Measurements from ENCODE around the gene IPO9. TPM values are rescaled to one million over a fixed set of nuclear protein-coding genes. Genes with fewer than 3 reads are reported as not detected.

Gene IPO9
- total RNA-seq, 1 donor from 2014 or later, result 50.2 TPM

DNA sequence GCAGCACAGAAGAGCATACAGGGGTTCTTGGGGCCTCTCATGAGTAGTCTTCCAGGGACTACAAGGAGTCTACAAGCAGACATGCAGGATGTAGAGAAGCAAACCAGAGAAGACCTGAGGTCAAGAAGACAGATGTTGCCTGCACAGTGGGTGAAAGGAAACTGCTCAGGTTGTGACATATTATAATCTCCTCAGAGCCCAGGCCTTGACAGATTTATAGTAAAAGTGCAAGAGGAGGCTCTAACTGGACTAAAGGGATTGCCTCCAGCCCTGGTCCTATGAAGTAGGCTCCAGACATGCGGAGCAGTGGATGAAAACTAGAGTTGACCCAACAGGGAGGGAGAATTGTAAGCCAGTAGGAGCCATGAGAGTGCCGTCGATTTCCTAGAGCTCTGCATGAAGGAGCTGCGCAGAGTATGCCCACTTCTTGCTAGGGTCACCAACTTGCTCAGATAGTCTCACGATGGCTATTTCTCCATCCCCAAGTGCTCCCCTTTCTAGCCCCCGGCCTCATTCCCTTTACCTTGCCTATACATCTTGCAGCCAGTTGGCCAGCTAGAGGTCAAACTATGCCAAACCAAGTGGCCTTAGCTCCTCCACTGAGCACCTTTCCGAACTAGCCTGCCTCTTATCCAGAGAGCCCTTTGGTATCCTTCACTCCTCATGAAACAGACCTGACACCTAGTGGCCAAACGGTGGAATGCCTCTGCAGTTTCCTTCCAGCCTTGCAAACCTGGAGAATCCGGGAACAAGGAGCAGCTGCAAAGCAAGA lies 36.2 kb upstream of the IPO9 start:
- H3K9me3 Mint-ChIP-seq (ENCODE audit: unreplicated experiment), result no peaks in the 10 kb centered on the region
- H3K79me2 ChIP-seq (ENCODE audit: insufficient read depth, low read length), result peaks cover 6% of the 10 kb centered on the region
- H3K4me3 ChIP-seq (ENCODE audit: insufficient read depth, low read depth, low read length), result no peak overlapping the region
- no peaks in the 10 kb centered on the region for H4K20me1 ChIP-seq (ENCODE audit: insufficient read depth, low read length)
- no peak overlapping the region for H2AFZ ChIP-seq (ENCODE audit: low read depth, low read length)
- H3K36me3 ChIP-seq (ENCODE audit: insufficient read depth, low read length), result peaks cover 76% of the 10 kb centered on the region
- FAIRE-seq (peak; percentile 58), DNase-seq (ENCODE audit: low read depth) (peak; percentile 68)
- no peaks in the 10 kb centered on the region for H3K27me3 ChIP-seq (ENCODE audit: insufficient read depth, low read length)
- peaks cover 46% of the 10 kb centered on the region for H3K36me3 Mint-ChIP-seq (ENCODE audit: low read depth, unreplicated experiment)
- H3K27me3 Mint-ChIP-seq (ENCODE audit: low read depth, unreplicated experiment), result no peaks in the 10 kb centered on the region
- TF ChIP-seq EZH2 (IDR thresholded peaks at IDR 0.05; ENCODE audit: insufficient read depth, low read length) (no peak), CTCF (IDR thresholded peaks at IDR 0.05; ENCODE audit: insufficient read depth, low read depth, low read length) (peak; percentile 98)
- peak overlapping the region; percentile 34 for H3K4me3 Mint-ChIP-seq (ENCODE audit: unreplicated experiment)
- peak overlapping the region; percentile 62 for H3K9ac ChIP-seq (ENCODE audit: low read length)
- peak overlapping the region; percentile 66 for H3K27ac ChIP-seq (ENCODE audit: low read depth, low read length)
- no peak overlapping the region for H3K27ac Mint-ChIP-seq (ENCODE audit: unreplicated experiment)
- peaks cover 33% of the 10 kb centered on the region for H3K4me1 Mint-ChIP-seq (ENCODE audit: low read depth, unreplicated experiment)
- peak overlapping the region; percentile 28 for H3K4me2 ChIP-seq (ENCODE audit: low read length)
- H3K4me1 ChIP-seq (ENCODE audit: insufficient read depth, low read length), result peaks cover 38% of the 10 kb centered on the region
- H3K9me3 ChIP-seq (ENCODE audit: insufficient read depth, low read depth, low read length), result no peaks in the 10 kb centered on the region

DNA sequence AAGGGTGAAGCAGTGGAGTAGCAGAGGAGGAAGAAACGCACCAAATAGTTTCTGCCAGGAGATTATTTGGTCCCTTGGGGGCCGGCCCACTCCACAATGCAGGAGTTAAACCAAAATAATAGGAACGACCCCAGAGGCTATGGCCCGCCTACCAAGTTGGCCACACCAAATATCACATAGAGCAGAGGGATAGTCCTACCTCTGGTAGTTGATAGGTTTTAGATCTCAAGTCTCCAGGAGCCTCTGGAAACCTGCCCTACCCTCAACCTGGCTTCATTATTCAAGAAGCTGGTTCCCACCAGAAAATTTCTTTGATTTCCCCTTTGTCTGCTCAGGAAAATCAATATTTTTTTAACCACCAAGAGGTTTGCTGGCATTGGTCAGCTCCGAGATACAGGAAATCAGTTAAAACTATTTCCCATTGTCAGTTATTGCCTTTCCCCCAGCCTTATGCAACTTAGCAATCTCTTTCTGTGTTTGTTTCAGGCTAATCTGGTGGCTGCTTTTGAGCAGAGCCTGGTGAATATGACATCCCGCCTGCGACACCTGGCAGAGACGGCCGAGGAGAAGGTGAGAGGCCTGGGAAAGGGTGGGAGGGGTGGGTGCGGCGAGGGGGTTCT lies 35.5 kb upstream of the IPO9 start:
- H3K9ac ChIP-seq (ENCODE audit: low read length), result no peak overlapping the region
- H2AFZ ChIP-seq (ENCODE audit: low read depth, low read length), result no peak overlapping the region
- TF ChIP-seq EZH2 (IDR thresholded peaks at IDR 0.05; ENCODE audit: insufficient read depth, low read length) (no peak), CTCF (IDR thresholded peaks at IDR 0.05; ENCODE audit: insufficient read depth, low read depth, low read length) (no peak)

More for the DNA sequence above, 35.5 kb upstream of the IPO9 start:
- no peak overlapping the region for H3K4me3 ChIP-seq (ENCODE audit: insufficient read depth, low read depth, low read length)
- Mint-ChIP-seq H3K27ac (ENCODE audit: unreplicated experiment) (no peak overlapping the region), H3K4me1 (ENCODE audit: low read depth, unreplicated experiment) (peaks cover 33% of the 10 kb centered on the region), H3K27me3 (ENCODE audit: low read depth, unreplicated experiment) (no peaks in the 10 kb centered on the region), H3K36me3 (ENCODE audit: low read depth, unreplicated experiment) (peaks cover 47% of the 10 kb centered on the region), H3K9me3 (ENCODE audit: unreplicated experiment) (no peaks in the 10 kb centered on the region), H3K4me3 (ENCODE audit: unreplicated experiment) (no peak overlapping the region)
- no peak overlapping the region for H3K27ac ChIP-seq (ENCODE audit: low read depth, low read length)
- peaks cover 77% of the 10 kb centered on the region for H3K36me3 ChIP-seq (ENCODE audit: insufficient read depth, low read length)
- no peaks in the 10 kb centered on the region for H3K27me3 ChIP-seq (ENCODE audit: insufficient read depth, low read length)
- H4K20me1 ChIP-seq (ENCODE audit: insufficient read depth, low read length), result no peaks in the 10 kb centered on the region
- H3K79me2 ChIP-seq (ENCODE audit: insufficient read depth, low read length), result peaks cover 8% of the 10 kb centered on the region
- H3K4me1 ChIP-seq (ENCODE audit: insufficient read depth, low read length), result peaks cover 38% of the 10 kb centered on the region
- no peaks in the 10 kb centered on the region for H3K9me3 ChIP-seq (ENCODE audit: insufficient read depth, low read depth, low read length)
- no peak overlapping the region for H3K4me2 ChIP-seq (ENCODE audit: low read length)
- FAIRE-seq (no peak), DNase-seq (ENCODE audit: low read depth) (no peak)

All from astrocyte (in vitro differentiated cells and primary cell).